Epithelial cell of proximal tubule (primary cell): ENCODE measurements around the gene ACOX3. TPM values are rescaled to one million over a fixed set of nuclear protein-coding genes. Genes with fewer than 3 reads are reported as not detected.

Experiments
- DNase-seq: peaks from one replicate; pipeline ENCODE4 v3.0.0-alpha.2; 2011; ENCODE audit warnings: low read depth
- H3K4me3 ChIP-seq: 2 replicates; pipeline ENCODE4 v1.5.1; 2011; ENCODE audit warnings: low read depth, mild to moderate bottlenecking, low read length
- total RNA-seq: library from RNA; depleted of rRNA; stranded (reverse); fragments of >200 nt; gene quantifications from 2 replicates; pipeline ENCODE4 v1.2.3, GENCODE V29; 2015
- TF ChIP-seq, protein P1 (sequence below): conservative IDR thresholded peaks from 2 replicates; pipeline ENCODE4 v1.5.1; 2012; ENCODE audit warnings: low read depth, mild to moderate bottlenecking, low read length

The ACOX3 gene
- total RNA-seq, 1 donor from 2014 or later, result 10.5 TPM

DNA sequence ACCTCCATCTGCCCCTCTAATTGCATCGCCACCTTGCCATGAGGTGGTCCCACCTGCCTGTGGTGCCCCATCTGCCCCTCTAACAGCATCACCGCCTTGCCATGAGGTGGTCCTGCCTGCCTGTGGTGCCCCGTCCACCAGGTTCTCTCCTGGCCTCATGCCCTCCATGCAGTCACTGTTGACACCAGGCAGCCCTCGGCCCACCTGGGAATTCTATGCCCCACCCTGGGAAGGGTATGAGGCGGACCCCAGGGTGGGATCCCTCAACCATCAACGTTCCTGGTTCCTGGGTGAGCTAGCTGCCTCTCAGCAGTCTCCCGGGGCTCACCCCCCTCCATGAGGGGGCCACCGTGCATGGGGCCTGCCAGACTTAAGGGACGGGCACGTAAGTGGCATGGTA is 38.9 kb downstream of the ACOX3 start:
- H3K4me3 ChIP-seq, result no peak overlapping the region
- DNase-seq, result no peak
- TF ChIP-seq, protein P1, sequence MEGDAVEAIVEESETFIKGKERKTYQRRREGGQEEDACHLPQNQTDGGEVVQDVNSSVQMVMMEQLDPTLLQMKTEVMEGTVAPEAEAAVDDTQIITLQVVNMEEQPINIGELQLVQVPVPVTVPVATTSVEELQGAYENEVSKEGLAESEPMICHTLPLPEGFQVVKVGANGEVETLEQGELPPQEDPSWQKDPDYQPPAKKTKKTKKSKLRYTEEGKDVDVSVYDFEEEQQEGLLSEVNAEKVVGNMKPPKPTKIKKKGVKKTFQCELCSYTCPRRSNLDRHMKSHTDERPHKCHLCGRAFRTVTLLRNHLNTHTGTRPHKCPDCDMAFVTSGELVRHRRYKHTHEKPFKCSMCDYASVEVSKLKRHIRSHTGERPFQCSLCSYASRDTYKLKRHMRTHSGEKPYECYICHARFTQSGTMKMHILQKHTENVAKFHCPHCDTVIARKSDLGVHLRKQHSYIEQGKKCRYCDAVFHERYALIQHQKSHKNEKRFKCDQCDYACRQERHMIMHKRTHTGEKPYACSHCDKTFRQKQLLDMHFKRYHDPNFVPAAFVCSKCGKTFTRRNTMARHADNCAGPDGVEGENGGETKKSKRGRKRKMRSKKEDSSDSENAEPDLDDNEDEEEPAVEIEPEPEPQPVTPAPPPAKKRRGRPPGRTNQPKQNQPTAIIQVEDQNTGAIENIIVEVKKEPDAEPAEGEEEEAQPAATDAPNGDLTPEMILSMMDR, result no peak

DNA sequence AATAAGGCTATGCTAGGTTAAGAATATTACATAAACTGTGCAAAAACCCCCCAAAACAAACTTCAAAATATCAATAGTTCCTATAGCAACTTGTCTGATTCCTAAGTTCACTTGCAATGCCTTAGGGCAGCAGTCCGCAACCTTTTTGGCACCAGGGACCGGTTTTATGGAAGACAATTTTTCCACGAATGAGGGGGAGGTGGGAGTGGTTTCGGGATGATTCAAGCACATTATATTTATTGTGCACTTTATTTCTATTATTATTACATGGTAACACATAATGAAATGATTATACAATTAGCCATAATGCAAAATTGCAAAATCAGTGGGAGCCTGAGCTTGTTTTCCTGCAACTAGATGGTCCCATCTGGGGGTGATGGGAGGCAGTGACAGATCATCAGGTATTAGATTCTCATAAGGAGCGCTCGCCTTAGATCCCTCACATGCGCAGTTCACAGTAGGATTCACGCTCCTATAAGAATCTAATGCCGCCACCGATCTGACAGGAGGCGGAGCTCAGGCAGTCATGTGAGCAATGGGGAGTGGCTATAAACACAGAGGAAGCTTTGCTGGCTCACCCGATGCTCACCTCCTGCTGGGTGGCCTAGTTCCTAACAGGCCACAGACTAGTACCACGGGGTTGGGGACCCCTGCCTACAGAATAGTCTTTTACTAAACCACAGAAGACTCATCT is 39.7 kb downstream of the ACOX3 start:
- no peak for DNase-seq
- no peak overlapping the region for H3K4me3 ChIP-seq
- TF ChIP-seq, protein P1, result no peak

DNA sequence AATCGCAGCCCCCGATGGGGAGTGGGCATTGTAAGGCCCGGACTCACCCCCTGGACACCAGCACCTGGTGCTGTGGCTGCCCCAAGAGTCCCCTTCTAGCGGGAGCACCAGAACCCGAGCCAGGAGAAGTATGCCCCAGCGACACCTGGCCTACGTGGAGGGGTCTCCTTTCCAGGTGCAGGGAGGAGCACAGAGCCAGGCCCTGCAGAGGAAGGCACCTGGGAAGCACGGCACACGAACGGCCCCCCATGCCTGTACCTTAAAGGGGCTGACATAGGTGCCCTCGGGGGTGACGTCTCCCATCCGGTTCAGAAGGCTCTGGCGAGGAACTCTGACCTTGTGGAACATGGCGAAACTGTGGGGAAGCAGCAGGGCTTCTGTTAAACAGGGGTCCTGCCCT is 41.2 kb downstream of the ACOX3 start:
- no peak for DNase-seq
- H3K4me3 ChIP-seq, result no peak overlapping the region
- TF ChIP-seq, protein P1, result no peak

DNA sequence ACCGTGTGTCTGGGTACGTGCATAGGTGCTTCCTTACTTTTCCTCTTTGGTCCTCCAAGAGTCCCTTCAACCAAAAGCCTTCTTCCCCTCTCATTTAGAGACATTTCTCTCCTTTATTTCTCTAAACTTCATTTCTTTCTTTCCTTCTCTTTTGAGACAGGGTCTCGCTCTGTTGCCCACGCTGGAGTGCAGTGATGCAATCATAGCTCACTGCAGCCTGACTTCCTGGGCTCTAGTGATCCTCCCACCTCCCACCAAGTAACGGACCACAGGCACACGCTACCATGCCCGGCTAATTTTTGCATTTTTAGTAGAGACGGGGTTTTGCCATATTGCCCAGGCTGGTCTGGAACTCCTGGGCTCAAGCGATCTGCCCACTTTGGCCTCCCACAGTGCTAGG is 42.2 kb downstream of the ACOX3 start:
- DNase-seq, result no peak
- TF ChIP-seq, protein P1, result no peak
- H3K4me3 ChIP-seq, result no peak overlapping the region

DNA sequence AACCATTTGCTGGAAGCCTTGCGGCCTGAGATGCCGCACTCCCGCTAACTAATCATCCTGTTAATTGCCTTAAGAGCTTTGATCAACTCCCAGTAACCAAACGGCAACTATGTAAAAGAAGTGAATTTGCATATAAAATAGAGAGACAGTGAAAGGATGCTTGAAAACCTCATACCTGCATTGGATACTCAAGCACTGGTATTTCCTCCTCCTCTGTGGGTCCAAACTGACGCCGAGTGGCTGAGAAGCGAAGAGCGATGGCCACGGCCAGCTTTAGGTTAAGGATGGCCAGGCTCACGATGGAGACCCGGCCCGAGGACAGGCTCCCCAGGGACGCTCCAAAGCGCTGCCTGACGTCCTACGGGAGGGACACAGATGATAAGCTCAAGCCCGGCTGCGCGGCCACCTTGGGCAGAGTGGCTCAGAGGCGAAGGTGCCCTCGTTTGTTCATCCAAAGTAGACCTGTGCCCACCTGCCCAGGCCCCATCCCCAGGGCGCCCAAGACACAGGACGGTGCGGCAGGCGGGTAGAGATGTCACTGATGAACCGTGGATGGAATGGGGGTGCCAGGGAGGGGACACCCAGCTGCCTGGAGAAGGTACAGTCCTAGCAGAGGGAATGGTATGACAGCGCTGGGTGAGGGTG is 43.6 kb downstream of the ACOX3 start:
- no peak for DNase-seq
- no peak overlapping the region for H3K4me3 ChIP-seq
- TF ChIP-seq, protein P1, result no peak

DNA sequence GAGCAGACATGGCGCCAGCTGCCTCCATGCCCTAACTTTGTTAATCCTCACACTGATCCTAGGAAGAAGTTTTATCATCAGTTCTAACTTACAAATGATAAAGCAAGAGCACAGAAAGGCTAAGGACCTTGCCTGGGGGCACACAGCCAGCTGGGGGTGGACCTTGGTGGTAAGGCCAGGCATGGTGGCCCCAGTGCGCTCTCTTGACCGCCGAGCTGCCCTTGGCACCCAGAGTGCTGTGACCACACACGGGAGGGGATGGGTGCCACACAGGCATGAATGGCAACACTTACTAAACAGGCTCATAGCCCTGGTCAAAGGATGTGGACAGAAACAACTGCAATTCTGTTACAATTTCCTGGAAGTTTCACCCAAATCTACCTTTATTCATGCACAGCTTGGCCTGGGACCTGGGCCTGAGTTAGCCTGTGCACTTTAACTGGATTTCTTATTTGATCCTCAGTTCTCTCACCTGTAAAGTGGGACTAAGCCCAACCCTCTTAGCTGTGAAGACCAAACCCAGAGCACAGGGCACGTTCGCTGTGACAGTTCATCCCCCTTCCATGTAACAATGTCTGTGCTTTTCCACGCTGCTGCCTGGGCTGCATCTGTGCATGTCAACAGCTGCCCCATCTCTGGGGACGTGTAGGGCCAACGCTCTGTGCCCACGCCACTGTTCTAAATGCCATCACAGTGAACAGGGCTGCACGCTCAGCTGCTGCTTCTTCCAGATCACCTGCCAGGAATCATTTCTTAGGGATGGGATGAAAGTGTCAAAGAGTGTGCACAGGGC is 44.8 kb downstream of the ACOX3 start:
- TF ChIP-seq, protein P1, result no peak
- no peak for DNase-seq
- H3K4me3 ChIP-seq, result no peak overlapping the region
